Psoas muscle (tissue), 8 donors: ENCODE data around the gene TEX9. TPM values are rescaled to one million over a fixed set of nuclear protein-coding genes. Genes with fewer than 3 reads are reported as not detected.
"Not testable (repeated sequence)": the region's sequence is repeated elsewhere in the genome, so short reads cannot be mapped to it uniquely, and the experiment has no call there.

Source experiments
- ATAC-seq, 4 donors: fragments of 200-7000 bp; cut with Tn5 transposase; one replicate each; pipeline ENCODE4 v1.9.1; 2020; ENCODE audit warnings: moderate library complexity in 3 of 4, mild to moderate bottlenecking in 2 of 4
- DNase-seq, 2 donors: peaks; one replicate each; pipeline ENCODE4 v3.0.0-alpha.2; 2020
- H3K27ac ChIP-seq: fragments of 200-600 bp; one replicate; pipeline ENCODE4 v1.8.0; 2022
- H3K27me3 ChIP-seq, 3 donors: fragments of 200-600 bp in 1 of 3; one replicate each; pipeline versions ENCODE4 v1.6.1 to v1.8.0; 2013 to 2022; ENCODE audit warnings: low read length in 2 of 3, mild to moderate bottlenecking in 2 of 3, moderate library complexity in 1 of 3; ENCODE audit not compliant: insufficient read depth in 3 of 3
- H3K36me3 ChIP-seq, 2 donors: fragments of 200-600 bp in 1 of 2; one replicate each; pipeline versions ENCODE4 v1.6.1 to v1.8.0; 2013 to 2022; ENCODE audit warnings: low read depth in 1 of 2, mild to moderate bottlenecking in 1 of 2, moderate library complexity in 1 of 2; ENCODE audit not compliant: insufficient read depth in 1 of 2
- H3K4me1 ChIP-seq: fragments of 200-600 bp; one replicate; pipeline ENCODE4 v1.8.0; 2022
- H3K4me3 ChIP-seq: fragments of 200-600 bp; one replicate; pipeline ENCODE4 v1.8.0; 2022; ENCODE audit warnings: mild to moderate bottlenecking
- H3K9me3 ChIP-seq: fragments of 200-600 bp; one replicate; pipeline ENCODE4 v1.8.0; 2022
- CTCF ChIP-seq: fragments of 200-600 bp; IDR thresholded peaks from one replicate; pipeline ENCODE4 v1.8.0; 2022; ENCODE audit warnings: antibody characterized with exemption
- WGBS, 3 donors: extraction: QIAGEN DNeasy Blood & Tissue Kit; methylation state at CpG; one replicate each; pipeline versions ENCODE4 v1.1.6 to v1.1.7; 2013; 5-methylcytosine and 5-hydroxymethylcytosine counted together
- intact Hi-C, 2 donors: fragments of 100-400 bp; cut with DNase I; formaldehyde crosslinking; loops; one replicate each; pipeline versions ENCODE4 v1.11.0 to v1.14.2; 2022
- polyA plus RNA-seq, 3 donors: library from polyadenylated mRNA; stranded (reverse); fragments of 200-250 nt; gene quantifications; one replicate each; pipeline ENCODE4 v1.2.3, GENCODE V29; 2013
- total RNA-seq, 4 donors: library from RNA; stranded (reverse); fragmentation: NEBNext Ultra II Directional in 2 of 4; extraction: Animal tissue kit (Norgen Biotek cat#: 25700) in 2 of 4; gene quantifications; one replicate each; pipeline versions ENCODE4 v1.2.1 to v1.2.4, GENCODE V29; 2021 to 2023
- donor health status: healthy with polysubstance abuse.
- donor health status: DM: no; HTN: no; CAD: no; lungs with moderate emphysema.
- donor health status: Bipolar disorder and iron deficiency.
- donor health status: healthy.
- donor health status: DM: yes; HTN: yes; CAD: no.
- donor health status: DM: no; HTN: no; CAD: no.
- donor health status: DM: no; HTN: no; CAD: no.
- donor health status: DM: yes; HTN: yes; CAD: no.

The TEX9 gene
- total and polyA plus RNA-seq, 7 donors = 0.09 to 0.73 (median 0.33) TPM; not detected in 1

- Histone ChIP-seq H3K4me1 (peaks cover 13% of the 10 kb centered on the region), H3K4me3 (no peak overlapping the region), H3K9me3 (no peaks in the 10 kb centered on the region), H3K27ac (no peak overlapping the region), H3K36me3 (no peaks in the 10 kb centered on the region), H3K27me3 (no peaks in the 10 kb centered on the region)
- 86 to 90% (median 89%) methylated on average over 3 of the region's 3 CpGs for WGBS, 3 donors
- intact Hi-C loops = loop anchor here in 1 of 2 donors (2.0 kb wide), 1 partner anchor 54 kb away; no protein-coding TSS in a partner anchor
- TF ChIP-seq CTCF = no peak
- DNase-seq = no peak
- no peak for ATAC-seq
Observed at GRCh38 chr15:56367156-56367555, 1.9 kb downstream of the TEX9 start.

- H3K4me1 ChIP-seq = peaks cover 13% of the 10 kb centered on the region
- no peak overlapping the region for H3K4me3 ChIP-seq
- DNase-seq (no peak), ATAC-seq (no peak)
- WGBS, 3 donors = 79 to 87% (median 83%) methylated on average over 4 of the region's 4 CpGs
- no peak overlapping the region for H3K27ac ChIP-seq
- no peaks in the 10 kb centered on the region for H3K27me3 ChIP-seq
- no peaks in the 10 kb centered on the region for H3K36me3 ChIP-seq
- intact Hi-C loops = no loop called here
- TF ChIP-seq CTCF = no peak
- H3K9me3 ChIP-seq = no peaks in the 10 kb centered on the region
Observed at GRCh38 chr15:56369234-56369633, 4.0 kb downstream of the TEX9 start.

GRCh38 chr15:56371495-56372147 is 6.4 kb downstream of the TEX9 start:
- no peaks in the 10 kb centered on the region for H3K4me1 ChIP-seq
- 87 to 95% (median 92%) methylated on average over 2 of the region's 2 CpGs for WGBS, 3 donors
- ATAC-seq (no peak), DNase-seq (no peak)
- no peaks in the 10 kb centered on the region for H3K9me3 ChIP-seq
- intact Hi-C loops = no loop called here
- H3K4me3 ChIP-seq = no peak overlapping the region
- H3K27ac ChIP-seq = no peak overlapping the region
- no peaks in the 10 kb centered on the region for H3K36me3 ChIP-seq
- no peak for TF ChIP-seq CTCF
- H3K27me3 ChIP-seq = no peaks in the 10 kb centered on the region

GRCh38 chr15:56374693-56375092 is 9.5 kb downstream of the TEX9 start:
- H3K27me3 ChIP-seq, intact Hi-C loops, H3K4me1 ChIP-seq, H3K9me3 ChIP-seq, H3K36me3 ChIP-seq, DNase-seq, H3K4me3 ChIP-seq, H3K27ac ChIP-seq, ATAC-seq: not testable (repeated sequence)
- 96 to 99% (median 97%) methylated on average over 2 of the region's 2 CpGs for WGBS, 3 donors

GRCh38 chr15:56377822-56378221 is 12.6 kb downstream of the TEX9 start:
- H3K27ac ChIP-seq, DNase-seq, ATAC-seq, H3K4me3 ChIP-seq, H3K4me1 ChIP-seq, intact Hi-C loops, H3K36me3 ChIP-seq, H3K27me3 ChIP-seq, H3K9me3 ChIP-seq: not testable (repeated sequence)
- 93 to 96% (median 94%) methylated on average over 2 of the region's 2 CpGs for WGBS, 3 donors

GRCh38 chr15:56383010-56383409 is 17.8 kb downstream of the TEX9 start:
- no peak for ATAC-seq

More at GRCh38 chr15:56383010-56383409, 17.8 kb downstream of the TEX9 start:
- no peak overlapping the region for H3K4me3 ChIP-seq
- no peaks in the 10 kb centered on the region for H3K36me3 ChIP-seq
- intact Hi-C loops = no loop called here
- WGBS, 3 donors = 94 to 95% (median 95%) methylated on average over 3 of the region's 3 CpGs
- no peaks in the 10 kb centered on the region for H3K4me1 ChIP-seq
- H3K27ac ChIP-seq = no peak overlapping the region
- H3K27me3 ChIP-seq = no peaks in the 10 kb centered on the region
- no peak for DNase-seq
- TF ChIP-seq CTCF = no peak
- no peaks in the 10 kb centered on the region for H3K9me3 ChIP-seq
